Sigmoid colon (tissue), 7 donors: Measurements from ENCODE around the gene HDLBP. TPM values are rescaled to one million over a fixed set of nuclear protein-coding genes. Genes with fewer than 3 reads are reported as not detected.
"Not testable (repeated sequence)": the region's sequence is repeated elsewhere in the genome, so short reads cannot be mapped to it uniquely, and the experiment has no call there.

ENCODE experiments used
- DNase-seq: peaks from one replicate; pipeline ENCODE4 v3.0.0-alpha.2; 2019
- H3K27ac ChIP-seq, 4 donors: fragments of 200-600 bp; sonication (generic); one replicate each; pipeline ENCODE4 v1.5.1; 2016 to 2019; ENCODE audit warnings: mild to moderate bottlenecking in 1 of 4
- H3K27me3 ChIP-seq, 3 donors: fragments of 200-600 bp; sonication (generic); one replicate each; pipeline ENCODE4 v1.5.1; 2019; ENCODE audit warnings: mild to moderate bottlenecking in 1 of 3
- H3K36me3 ChIP-seq, 4 donors: fragments of 200-600 bp; sonication (generic); one replicate each; pipeline ENCODE4 v1.5.1; 2016 to 2019
- H3K4me1 ChIP-seq, 4 donors: fragments of 200-600 bp; sonication (generic); one replicate each; pipeline ENCODE4 v1.5.1; 2017 to 2019
- H3K4me3 ChIP-seq, 4 donors: fragments of 200-600 bp; sonication (generic); one replicate each; pipeline ENCODE4 v1.5.1; 2017 to 2019; ENCODE audit warnings: mild to moderate bottlenecking in 2 of 4, moderate library complexity in 1 of 4
- H3K9me3 ChIP-seq, 4 donors: fragments of 200-600 bp in 3 of 4; sonication (generic) in 3 of 4; one replicate each; pipeline versions ENCODE4 v1.5.1 to v1.6.1; 2013 to 2019
- CTCF ChIP-seq, 4 experiments: fragments of 450-650 bp in 3 of 4; fragments of 200-600 bp in 1 of 4; IDR thresholded peaks; one replicate each; pipeline ENCODE4 v1.5.1; 2016 to 2019; ENCODE audit warnings: antibody characterized with exemption in 4 of 4, mild to moderate bottlenecking in 3 of 4, moderate library complexity in 2 of 4
- EP300 ChIP-seq, 4 donors: sonication (generic); formaldehyde crosslinking; IDR thresholded peaks; one replicate each; pipeline ENCODE4 v1.6.1; 2017; ENCODE audit warnings: antibody characterized with exemption in 4 of 4
- POLR2A ChIP-seq, 2 donors: fragments of 450-650 bp; IDR thresholded peaks; one replicate each; pipeline ENCODE4 v1.6.1; 2016; ENCODE audit warnings: antibody characterized with exemption in 2 of 2, mild to moderate bottlenecking in 2 of 2, moderate library complexity in 2 of 2
- POLR2AphosphoS5 ChIP-seq, 4 donors: sonication (generic); formaldehyde crosslinking; IDR thresholded peaks; one replicate each; pipeline ENCODE4 v1.6.1; 2017; ENCODE audit warnings: antibody characterized with exemption in 4 of 4
- WGBS, 2 donors: extraction: QIAGEN DNeasy Blood & Tissue Kit; methylation state at CpG; one replicate each; pipeline ENCODE4 v1.1.7; 2013; 5-methylcytosine and 5-hydroxymethylcytosine counted together
- intact Hi-C: fragments of 100-400 bp; cut with DNase I; formaldehyde crosslinking; loops from one replicate; pipeline ENCODE4 v1.15.1; 2023
- polyA plus RNA-seq, 3 donors: library from polyadenylated mRNA; stranded (reverse); fragments of 200-250 nt; gene quantifications; one replicate each; pipeline ENCODE4 v1.2.3, GENCODE V29; 2013
- total RNA-seq, 4 donors: library from RNA; depleted of rRNA; stranded (reverse); fragments of >200 nt; gene quantifications; one replicate each; pipeline ENCODE4 v1.1.0, GENCODE V29; 2016
- donor health status: healthy with polysubstance abuse.
- donor health status: Bipolar disorder and iron deficiency.
- donor health status: healthy.

HDLBP gene
- total and polyA plus RNA-seq, 7 donors = 115 to 281 (median 201) TPM

GRCh38 chr2:241302083-241302482 is 13.4 kb downstream of the HDLBP start:
- H3K9me3 ChIP-seq = no peaks in the 10 kb centered on the region
- no peak for DNase-seq
- no peaks in the 10 kb centered on the region for H3K27me3 ChIP-seq
- H3K27ac ChIP-seq = no peak overlapping the region
- intact Hi-C loops = no loop called here
- 88 to 92% methylated on average over 3 of the region's 3 CpGs for WGBS, 2 donors
- H3K36me3 ChIP-seq = no peaks in the 10 kb centered on the region
- TF ChIP-seq POLR2A (IDR thresholded peaks at IDR 0.05) (no peak), EP300 (IDR thresholded peaks at IDR 0.05) (no peak), CTCF (IDR thresholded peaks at IDR 0.05) (no peak), POLR2AphosphoS5 (IDR thresholded peaks at IDR 0.05) (no peak)
- peaks cover 0 to 25% (median 16%) of the 10 kb centered on the region in 4 donors for H3K4me1 ChIP-seq
- H3K4me3 ChIP-seq = no peak overlapping the region

- Histone ChIP-seq H3K9me3 (no peaks in the 10 kb centered on the region), H3K4me1 (peaks cover 0 to 25% (median 16%) of the 10 kb centered on the region in 4 donors), H3K4me3 (no peak overlapping the region), H3K27me3 (no peaks in the 10 kb centered on the region), H3K27ac (no peak overlapping the region), H3K36me3 (no peaks in the 10 kb centered on the region)
- 77 to 88% methylated on average over 12 of the region's 12 CpGs for WGBS, 2 donors
- intact Hi-C loops = no loop called here
- no peak for DNase-seq
- TF ChIP-seq EP300 (IDR thresholded peaks at IDR 0.05) (no peak), POLR2AphosphoS5 (IDR thresholded peaks at IDR 0.05) (no peak)
These were observed 15.5 kb downstream of the HDLBP start for GRCh38 chr2:241300000-241300399.

- intact Hi-C loops = no loop called here
- TF ChIP-seq CTCF (IDR thresholded peaks at IDR 0.05) (no peak), EP300 (IDR thresholded peaks at IDR 0.05) (no peak), POLR2A (IDR thresholded peaks at IDR 0.05) (no peak), POLR2AphosphoS5 (IDR thresholded peaks at IDR 0.05) (no peak)
- Histone ChIP-seq H3K4me1 (peaks cover 0 to 15% (median 11%) of the 10 kb centered on the region in 4 donors), H3K36me3 (no peaks in the 10 kb centered on the region), H3K27ac (no peak overlapping the region), H3K4me3 (no peak overlapping the region), H3K27me3 (no peaks in the 10 kb centered on the region), H3K9me3 (no peaks in the 10 kb centered on the region)
- DNase-seq = no peak
- WGBS, 2 donors = 57 to 89% methylated on average over 5 of the region's 5 CpGs
These were observed 16.8 kb downstream of the HDLBP start for GRCh38 chr2:241298673-241299072.

GRCh38 chr2:241296767-241297166 is 18.7 kb downstream of the HDLBP start:
- Histone ChIP-seq H3K4me1 (no peaks in the 10 kb centered on the region), H3K9me3 (no peaks in the 10 kb centered on the region), H3K27ac (no peak overlapping the region), H3K27me3 (no peaks in the 10 kb centered on the region), H3K36me3 (no peaks in the 10 kb centered on the region), H3K4me3 (no peak overlapping the region)
- TF ChIP-seq POLR2AphosphoS5 (IDR thresholded peaks at IDR 0.05) = no peak
- TF ChIP-seq CTCF (IDR thresholded peaks at IDR 0.05) = no peak
- TF ChIP-seq EP300 (IDR thresholded peaks at IDR 0.05) = no peak
- TF ChIP-seq POLR2A (IDR thresholded peaks at IDR 0.05) = no peak
- intact Hi-C loops = no loop called here
- no peak for DNase-seq
- WGBS, 2 donors = 94 to 97% methylated on average over 8 of the region's 8 CpGs

- intact Hi-C loops = no loop called here
- no peaks in the 10 kb centered on the region for H3K9me3 ChIP-seq
- H3K4me1 ChIP-seq = no peaks in the 10 kb centered on the region
- no peak for TF ChIP-seq CTCF (IDR thresholded peaks at IDR 0.05)
- no peak for TF ChIP-seq POLR2A (IDR thresholded peaks at IDR 0.05)
- no peak for TF ChIP-seq POLR2AphosphoS5 (IDR thresholded peaks at IDR 0.05)
- TF ChIP-seq EP300 (IDR thresholded peaks at IDR 0.05) = no peak
- H3K36me3 ChIP-seq = no peaks in the 10 kb centered on the region
- no peaks in the 10 kb centered on the region for H3K27me3 ChIP-seq
- 85 to 87% methylated on average over 7 of the region's 7 CpGs for whole genome bisulfite sequencing, 2 donors
- DNase-seq = no peak
- H3K4me3 ChIP-seq = no peak overlapping the region
- no peak overlapping the region for H3K27ac ChIP-seq
These were observed 20.0 kb downstream of the HDLBP start for GRCh38 chr2:241295326-241296095.

GRCh38 chr2:241293378-241293797 is 22.1 kb downstream of the HDLBP start:
- intact Hi-C loops, H3K27ac ChIP-seq, H3K36me3 ChIP-seq, H3K27me3 ChIP-seq, H3K4me1 ChIP-seq, DNase-seq, H3K9me3 ChIP-seq, H3K4me3 ChIP-seq: not testable (repeated sequence)
- 91 to 94% methylated on average over 7 of the region's 7 CpGs for WGBS, 2 donors
